LNCaP clone FGC (cell line): ENCODE data around the gene DAPK1.

ENCODE experiments used
- DNase-seq: peaks from one replicate; pipeline ENCODE4 v3.0.0-alpha.2; 2011; ENCODE audit warnings: low read depth
- H3K4me3 ChIP-seq: 2 replicates; pipeline ENCODE4 v1.5.1; 2011; ENCODE audit warnings: mild to moderate bottlenecking, low read depth, low read length, control low read depth
- CTCF ChIP-seq: IDR thresholded peaks from 2 replicates; pipeline ENCODE4 v1.5.1; 2012; ENCODE audit warnings: mild to moderate bottlenecking; ENCODE audit not compliant: control insufficient read depth, insufficient read depth; ENCODE audit errors: extremely low read depth

Gene DAPK1

GRCh38 chr9:87502391-87503221, 4.9 kb downstream of the DAPK1 start:
- peak; percentile 93 for DNase-seq
- no peak for TF ChIP-seq CTCF
- H3K4me3 ChIP-seq: no peak overlapping the region

GRCh38 chr9:87503430-87503829, 5.8 kb downstream of the DAPK1 start:
- no peak for DNase-seq
- TF ChIP-seq CTCF: no peak
- no peak overlapping the region for H3K4me3 ChIP-seq

GRCh38 chr9:87503927-87504326, 6.3 kb downstream of the DAPK1 start:
- TF ChIP-seq CTCF: no peak

GRCh38 chr9:87504938-87505337, 7.3 kb downstream of the DAPK1 start:
- H3K4me3 ChIP-seq: no peak overlapping the region
- TF ChIP-seq CTCF: no peak

More at GRCh38 chr9:87503927-87504326, 6.3 kb downstream of the DAPK1 start:
- no peak overlapping the region for H3K4me3 ChIP-seq
- no peak for DNase-seq

GRCh38 chr9:87505869-87506678, 8.4 kb downstream of the DAPK1 start:
- DNase-seq: no peak
- no peak overlapping the region for H3K4me3 ChIP-seq
- TF ChIP-seq CTCF: no peak

More at GRCh38 chr9:87504938-87505337, 7.3 kb downstream of the DAPK1 start:
- no peak for DNase-seq

GRCh38 chr9:87507576-87507975, 9.9 kb downstream of the DAPK1 start:
- no peak for DNase-seq
- no peak for TF ChIP-seq CTCF
- H3K4me3 ChIP-seq: no peak overlapping the region
